RWPE2 (cell line): ENCODE data around the gene PAEP.
A peak's percentile ranks its signal among the peaks of the same experiment; 100 is the strongest.
"Not testable (repeated sequence)": the region's sequence is repeated elsewhere in the genome, so short reads cannot be mapped to it uniquely, and the experiment has no call there.

ENCODE experiments used
- ATAC-seq: fragments of 200-7000 bp; cut with Tn5 transposase; 3 replicates; pipeline ENCODE4 v1.9.1; 2021; ENCODE audit warnings: low read depth
- DNase-seq: peaks from one replicate; pipeline ENCODE4 v3.0.0-alpha.2; 2020; ENCODE audit warnings: low spot score
- H3K27ac ChIP-seq: fragments of 450-650 bp; 2 replicates; pipeline ENCODE4 v1.5.1; 2017; ENCODE audit warnings: mild to moderate bottlenecking; ENCODE audit not compliant: poor library complexity, severe bottlenecking
- H3K27me3 ChIP-seq: fragments of 250-450 bp; sonication (Bioruptor Pico); 2 replicates; pipeline ENCODE4 v1.5.1; 2021; ENCODE audit warnings: mild to moderate bottlenecking, moderate library complexity; ENCODE audit not compliant: insufficient read depth, poor library complexity, severe bottlenecking
- H3K36me3 ChIP-seq: fragments of 250-450 bp; sonication (Bioruptor Pico); 2 replicates; pipeline ENCODE4 v1.5.1; 2020; ENCODE audit warnings: low read depth, mild to moderate bottlenecking, moderate library complexity
- H3K4me1 ChIP-seq: fragments of 250-450 bp; sonication (Bioruptor Pico); 2 replicates; pipeline ENCODE4 v1.5.1; 2021; ENCODE audit warnings: mild to moderate bottlenecking, moderate library complexity; ENCODE audit not compliant: insufficient read depth, poor library complexity, severe bottlenecking
- H3K4me3 ChIP-seq: fragments of 250-450 bp; sonication (Bioruptor Pico); 2 replicates; pipeline ENCODE4 v1.5.1; 2021; ENCODE audit warnings: mild to moderate bottlenecking, moderate library complexity; ENCODE audit not compliant: severe bottlenecking
- H3K9me3 ChIP-seq: fragments of 250-450 bp; sonication (Bioruptor Pico); 2 replicates; pipeline ENCODE4 v1.5.1; 2021; ENCODE audit warnings: mild to moderate bottlenecking, moderate library complexity; ENCODE audit not compliant: severe bottlenecking
- TF ChIP-seq, protein P1 (sequence below): fragments of 450-650 bp; IDR thresholded peaks from one replicate; pipeline ENCODE4 v1.5.1; 2017; ENCODE audit warnings: mild to moderate bottlenecking, moderate library complexity; ENCODE audit not compliant: poor library complexity, severe bottlenecking

The PAEP gene

GRCh38 chr9:135561391-135562234, at the start of gene PAEP:
PAEP (plus strand) TSS chr9:135561756.
- ATAC-seq (no peak), DNase-seq (peak; percentile 37)
- Histone ChIP-seq H3K4me1 (no peaks in the 10 kb centered on the region), H3K36me3 (no peaks in the 10 kb centered on the region), H3K27ac (no peak within 1 kb of the TSS), H3K4me3 (no peak within 1 kb of the TSS), H3K27me3 (peaks cover 2% of the 10 kb centered on the region), H3K9me3 (no peaks in the 10 kb centered on the region)
- TF ChIP-seq, protein P1, sequence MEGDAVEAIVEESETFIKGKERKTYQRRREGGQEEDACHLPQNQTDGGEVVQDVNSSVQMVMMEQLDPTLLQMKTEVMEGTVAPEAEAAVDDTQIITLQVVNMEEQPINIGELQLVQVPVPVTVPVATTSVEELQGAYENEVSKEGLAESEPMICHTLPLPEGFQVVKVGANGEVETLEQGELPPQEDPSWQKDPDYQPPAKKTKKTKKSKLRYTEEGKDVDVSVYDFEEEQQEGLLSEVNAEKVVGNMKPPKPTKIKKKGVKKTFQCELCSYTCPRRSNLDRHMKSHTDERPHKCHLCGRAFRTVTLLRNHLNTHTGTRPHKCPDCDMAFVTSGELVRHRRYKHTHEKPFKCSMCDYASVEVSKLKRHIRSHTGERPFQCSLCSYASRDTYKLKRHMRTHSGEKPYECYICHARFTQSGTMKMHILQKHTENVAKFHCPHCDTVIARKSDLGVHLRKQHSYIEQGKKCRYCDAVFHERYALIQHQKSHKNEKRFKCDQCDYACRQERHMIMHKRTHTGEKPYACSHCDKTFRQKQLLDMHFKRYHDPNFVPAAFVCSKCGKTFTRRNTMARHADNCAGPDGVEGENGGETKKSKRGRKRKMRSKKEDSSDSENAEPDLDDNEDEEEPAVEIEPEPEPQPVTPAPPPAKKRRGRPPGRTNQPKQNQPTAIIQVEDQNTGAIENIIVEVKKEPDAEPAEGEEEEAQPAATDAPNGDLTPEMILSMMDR, result no peak

DNA sequence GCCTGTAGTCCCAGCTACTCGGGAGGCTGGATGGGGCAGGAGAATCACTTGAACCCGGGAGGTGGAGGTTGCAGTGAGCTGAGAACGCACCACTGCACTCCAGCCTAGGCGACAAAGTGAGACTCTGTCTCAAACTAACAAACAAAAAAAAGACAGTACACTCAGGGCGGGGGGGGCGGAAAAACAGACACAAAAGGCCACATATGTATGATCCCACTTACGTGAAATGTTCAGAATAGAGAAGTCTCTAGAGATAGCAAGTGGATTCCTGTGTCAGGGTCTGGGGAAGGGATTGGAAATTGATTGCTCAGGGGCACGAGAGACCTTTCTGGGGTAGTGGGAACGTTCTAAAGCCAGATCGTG, 49.3 kb upstream of the PAEP start:
- ATAC-seq (no peak), DNase-seq (peak; percentile 4)
- TF ChIP-seq, protein P1, result no peak
- Histone ChIP-seq H3K27ac (no peak overlapping the region), H3K4me1 (no peaks in the 10 kb centered on the region), H3K9me3 (no peaks in the 10 kb centered on the region), H3K27me3 (no peaks in the 10 kb centered on the region), H3K36me3 (no peaks in the 10 kb centered on the region), H3K4me3 (no peak overlapping the region)

DNA sequence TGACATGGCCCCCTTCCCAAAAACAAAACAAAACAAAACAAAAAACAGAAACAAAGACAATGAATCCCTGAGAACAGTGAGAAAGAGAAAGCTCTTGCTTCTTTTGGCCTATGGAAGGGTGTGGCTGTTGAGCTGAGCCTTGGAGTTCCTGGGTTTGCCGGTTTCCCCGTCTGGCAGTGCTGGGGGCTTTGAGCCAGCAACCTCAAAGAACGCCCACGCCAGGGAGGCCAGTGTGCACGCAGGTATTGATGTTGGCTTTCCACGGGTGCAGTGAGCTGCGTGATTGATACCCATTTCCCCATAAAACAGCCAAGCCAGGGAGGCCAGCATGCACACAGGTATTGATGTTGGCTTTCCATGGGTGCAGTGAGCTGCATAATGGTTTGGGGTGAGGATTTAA, 48.7 kb upstream of the PAEP start:
- Histone ChIP-seq H3K9me3 (no peaks in the 10 kb centered on the region), H3K4me1 (no peaks in the 10 kb centered on the region), H3K27ac (no peak overlapping the region), H3K4me3 (no peak overlapping the region), H3K36me3 (no peaks in the 10 kb centered on the region), H3K27me3 (no peaks in the 10 kb centered on the region)
- TF ChIP-seq, protein P1, result no peak
- ATAC-seq (no peak), DNase-seq (peak; percentile 22)

GRCh38 chr9:135513351-135513846, 48.2 kb upstream of the PAEP start:
- Histone ChIP-seq H3K27ac (no peak overlapping the region), H3K4me3 (no peak overlapping the region), H3K36me3 (no peaks in the 10 kb centered on the region), H3K27me3 (no peaks in the 10 kb centered on the region), H3K4me1 (no peaks in the 10 kb centered on the region), H3K9me3 (no peaks in the 10 kb centered on the region)
- TF ChIP-seq, protein P1, result no peak
- DNase-seq (peak; percentile 40), ATAC-seq (no peak)

- H3K36me3 ChIP-seq, H3K27ac ChIP-seq, ATAC-seq, H3K4me3 ChIP-seq, H3K27me3 ChIP-seq, H3K9me3 ChIP-seq, H3K4me1 ChIP-seq: not testable (repeated sequence)
- DNase-seq, result peak; percentile 12
Observed at GRCh38 chr9:135513906-135514305, 47.6 kb upstream of the PAEP start.
